Activated CD4-positive, alpha-beta T cell treated with anti-CD3 and anti-CD28 coated beads, Interleukin-2, amount 50 U/mL, for 48 hours (primary cell): ENCODE data around the gene TRNAU1AP.
"Not testable (repeated sequence)": the region's sequence is repeated elsewhere in the genome, so short reads cannot be mapped to it uniquely, and the experiment has no call there.

ENCODE experiments used
- DNase-seq, 2 experiments: peaks; one replicate each; pipeline ENCODE4 v3.0.0-alpha.2; 2020

TRNAU1AP gene

DNA sequence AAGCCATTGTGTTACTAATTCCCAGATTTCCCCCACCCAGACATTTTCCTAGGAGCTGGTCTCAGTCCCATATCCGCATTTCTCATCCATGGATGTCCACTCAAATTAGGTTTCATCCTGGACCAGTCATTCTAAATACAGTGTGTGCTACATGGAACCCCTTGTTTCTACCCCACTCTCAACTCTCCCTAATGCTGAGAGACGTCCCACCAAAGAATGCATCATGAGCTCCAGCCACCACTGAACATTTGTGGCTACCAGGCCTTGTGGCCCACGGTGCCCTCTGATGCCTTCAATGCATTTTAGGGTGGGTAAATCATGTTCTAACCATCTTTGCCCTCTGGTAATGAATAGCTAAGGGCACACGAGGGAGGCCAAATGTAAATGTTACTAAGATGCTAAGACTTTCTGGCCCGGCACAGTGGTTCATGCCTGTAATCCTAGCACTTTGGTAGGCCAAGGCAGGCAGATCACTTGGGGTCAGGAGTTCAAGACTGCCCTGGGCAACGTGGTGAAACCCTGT lies 25.9 kb downstream of the TRNAU1AP start:
- peak in 1 of 2 experiments; percentile 15 for DNase-seq

- DNase-seq = no peak
Observed at GRCh38 chr1:28579401-28579800, 26.5 kb downstream of the TRNAU1AP start.

- DNase-seq = peak; percentile 35 to 59
Observed at GRCh38 chr1:28580722-28581530, 28.0 kb downstream of the TRNAU1AP start.

DNA sequence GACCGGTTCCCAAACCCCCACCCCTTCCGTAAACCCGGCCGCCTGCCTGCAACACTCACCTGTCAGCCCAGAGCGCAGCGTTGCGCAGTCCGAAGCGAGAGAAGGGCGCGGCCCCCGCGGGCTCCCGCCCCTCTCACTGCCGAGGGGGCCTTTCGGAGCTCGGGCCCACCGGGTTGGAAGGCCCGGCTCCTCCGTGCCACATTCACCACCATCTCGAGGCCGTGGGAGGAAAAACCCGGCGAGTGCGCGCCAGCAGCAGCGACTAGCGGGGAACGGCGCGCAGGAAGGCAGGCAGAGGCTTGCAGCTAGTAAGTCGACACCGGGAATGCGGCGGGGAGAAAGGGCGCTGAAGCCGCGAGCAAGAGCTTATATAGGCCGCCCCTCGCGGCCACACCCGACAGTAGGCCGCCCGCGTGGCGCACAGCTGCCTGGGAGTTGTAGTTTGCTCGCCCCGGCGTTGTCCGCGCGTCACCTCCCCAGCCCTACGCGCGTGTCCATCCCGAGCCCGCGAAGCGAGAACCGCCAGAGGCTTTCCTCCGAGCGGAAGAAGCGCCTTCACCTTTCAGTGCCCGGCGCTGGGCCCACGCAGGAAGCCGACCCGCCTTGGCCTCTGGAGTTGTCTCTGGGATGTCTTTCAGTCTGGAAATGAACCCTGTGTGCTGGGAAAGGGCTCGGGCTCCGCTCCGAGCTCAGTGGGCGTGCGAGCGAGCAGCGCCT lies 28.8 kb downstream of the TRNAU1AP start:
- DNase-seq = peak; percentile 94 to 95

DNA sequence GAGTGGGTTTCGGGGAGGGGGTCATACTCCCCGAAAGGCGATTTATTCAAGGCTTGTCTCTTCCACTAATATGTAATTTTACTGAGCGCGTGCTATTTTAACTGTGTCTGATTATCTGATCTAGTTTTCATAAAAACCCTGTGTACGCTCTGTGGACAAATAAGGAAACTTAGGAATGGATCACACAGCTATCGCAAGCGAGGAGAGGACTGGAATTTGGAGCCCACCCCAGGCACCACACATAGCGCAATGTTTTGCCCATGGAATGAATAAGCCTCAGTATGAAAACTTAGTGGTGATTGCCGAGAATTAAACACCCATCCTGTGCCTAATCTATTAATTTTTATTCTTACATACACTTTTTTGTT lies 29.3 kb downstream of the TRNAU1AP start:
- no peak for DNase-seq

GRCh38 chr1:28586585-28587391 lies 33.9 kb downstream of the TRNAU1AP start:
- DNase-seq = not testable (repeated sequence)

DNA sequence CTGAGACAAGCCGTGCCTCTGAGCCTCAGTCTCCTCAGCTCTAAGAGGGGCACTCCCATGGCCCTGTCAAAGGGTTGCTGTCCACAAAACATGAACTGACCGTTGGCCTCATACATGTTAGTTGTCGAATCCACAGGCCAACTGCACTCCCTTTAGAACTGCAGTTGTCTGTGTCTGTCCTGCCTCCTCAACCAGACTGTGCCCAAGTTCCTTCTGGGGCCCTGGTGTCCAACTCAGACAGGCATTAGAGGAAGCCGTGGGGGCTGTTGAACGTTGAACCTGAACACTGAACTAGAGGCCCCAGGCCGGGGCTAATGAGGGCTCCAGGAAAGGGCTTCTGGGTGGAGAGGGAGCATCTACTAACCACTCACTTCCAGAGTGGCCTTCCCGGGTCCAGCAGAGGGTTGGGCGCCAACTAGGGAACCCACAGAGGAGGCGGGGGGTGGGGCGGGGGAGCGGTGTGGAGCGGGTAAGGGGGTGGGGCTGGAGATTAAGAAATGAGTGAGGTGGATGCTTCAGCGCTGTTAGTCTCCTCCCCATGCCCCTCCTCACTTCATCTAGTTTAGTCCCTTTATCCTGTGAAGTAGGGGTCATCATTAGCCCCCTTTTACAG lies 38.9 kb downstream of the TRNAU1AP start, which contains the start of gene RAB42:
TSS of gene RAB42 (plus strand) at position 558 of the 613 bp plus-strand sequence. CDS start 247 bp downstream, outside the sequence.
- peak; percentile 16 to 19 for DNase-seq

DNA sequence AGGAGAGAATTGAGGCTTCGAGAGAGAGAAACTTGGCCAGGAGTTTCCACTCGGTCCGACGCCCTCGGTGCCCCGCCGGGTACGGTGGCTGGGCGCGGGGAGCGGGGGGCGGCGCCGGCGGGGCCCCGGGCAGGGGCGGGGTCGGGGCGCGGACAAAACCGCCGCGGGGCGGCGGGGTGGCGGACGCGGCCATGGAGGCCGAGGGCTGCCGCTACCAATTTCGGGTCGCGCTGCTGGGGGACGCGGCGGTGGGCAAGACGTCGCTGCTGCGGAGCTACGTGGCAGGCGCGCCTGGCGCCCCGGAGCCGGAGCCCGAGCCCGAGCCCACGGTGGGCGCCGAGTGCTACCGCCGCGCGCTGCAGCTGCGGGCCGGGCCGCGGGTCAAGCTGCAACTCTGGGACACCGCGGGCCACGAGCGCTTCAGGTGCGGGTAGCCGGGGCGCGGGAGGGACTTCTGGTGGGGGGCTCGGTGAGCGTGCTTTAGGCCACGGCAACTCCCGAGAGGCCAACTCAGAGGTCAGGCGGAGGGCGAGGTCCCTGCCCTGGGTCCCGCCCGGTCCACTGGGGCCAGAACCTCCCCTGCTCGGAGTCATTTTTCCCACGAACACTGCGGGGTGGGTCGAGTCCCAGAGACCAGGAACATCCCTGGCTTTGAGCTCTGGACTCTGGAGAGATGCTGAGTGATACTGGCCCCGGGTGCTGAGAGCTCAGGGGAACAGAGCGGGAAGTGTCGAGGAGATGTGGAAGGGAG lies 39.6 kb downstream of the TRNAU1AP start:
- DNase-seq = peak in 1 of 2 experiments; percentile 7

DNA sequence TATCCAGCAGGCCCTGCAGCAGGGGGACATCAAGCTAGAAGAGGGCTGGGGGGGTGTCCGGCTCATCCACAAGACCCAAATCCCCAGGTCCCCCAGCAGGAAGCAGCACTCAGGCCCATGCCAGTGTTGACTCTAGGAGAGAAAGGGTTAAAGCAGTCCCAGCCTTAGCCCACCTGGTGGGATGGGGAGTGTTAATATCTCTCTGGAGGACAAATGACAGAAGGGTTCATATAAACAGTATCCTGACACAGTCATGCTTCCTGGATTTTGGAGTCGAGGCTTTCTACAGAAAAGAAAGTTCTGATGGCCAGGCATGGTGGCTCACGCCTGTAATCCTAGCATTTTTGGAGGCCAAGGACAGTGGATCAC lies 41.1 kb downstream of the TRNAU1AP start:
- DNase-seq = not testable (repeated sequence)

DNA sequence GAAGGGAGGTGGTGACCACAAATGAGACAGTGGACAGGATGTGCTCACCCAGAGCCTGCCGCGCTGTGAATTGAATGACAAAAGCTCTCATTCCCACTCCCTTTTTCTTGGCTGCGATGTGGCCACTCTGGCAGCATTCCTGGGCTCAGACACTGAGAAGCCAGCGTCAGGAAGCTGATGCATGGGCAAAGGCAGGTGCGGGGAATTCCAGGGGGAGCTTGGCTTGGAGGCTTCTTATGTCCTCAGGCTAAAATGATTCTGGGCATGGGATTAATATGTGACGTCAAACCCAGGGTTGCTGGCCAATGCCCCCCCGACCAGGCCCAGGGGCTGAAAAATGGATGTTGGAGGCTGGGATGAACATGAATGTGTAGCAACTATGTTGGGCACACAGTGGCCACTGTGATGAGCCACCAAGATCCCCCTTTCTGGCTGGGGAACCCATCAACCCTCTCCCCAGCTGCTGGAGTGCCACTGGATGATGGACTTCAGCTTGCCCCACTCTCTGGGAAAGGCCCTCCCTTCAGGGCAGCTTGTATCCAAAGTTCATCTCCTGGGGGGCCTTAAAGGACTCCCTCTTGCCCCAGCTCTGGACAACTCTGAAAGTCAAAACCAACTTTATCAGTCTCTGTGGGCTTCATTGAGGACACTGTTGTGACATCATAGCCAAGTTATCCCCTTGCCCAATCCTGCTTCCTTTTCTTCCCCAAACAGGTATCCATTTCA lies 42.0 kb downstream of the TRNAU1AP start:
- not testable (repeated sequence) for DNase-seq

- no peak for DNase-seq
Observed at GRCh38 chr1:28595412-28596191, 42.7 kb downstream of the TRNAU1AP start.

DNA sequence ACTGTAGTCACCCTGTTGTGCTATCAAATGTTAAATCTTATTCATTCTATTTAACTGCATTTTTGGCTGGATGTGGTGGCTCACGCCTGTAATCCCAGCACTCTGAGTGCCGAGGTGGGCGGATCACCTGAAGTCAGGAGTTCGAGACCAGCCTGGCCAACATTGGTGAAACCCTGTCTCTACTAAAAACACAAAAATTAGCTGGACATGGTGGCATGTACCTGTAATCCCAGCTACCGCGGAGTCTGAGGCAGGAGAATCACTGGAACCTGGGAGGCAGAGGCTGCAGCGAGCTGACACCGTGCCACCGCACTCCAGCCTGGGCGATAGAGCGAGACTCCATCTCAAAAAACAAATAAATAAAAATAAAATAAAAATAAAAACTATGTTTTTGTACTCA lies 43.4 kb downstream of the TRNAU1AP start:
- DNase-seq = not testable (repeated sequence)

GRCh38 chr1:28601696-28602095 lies 48.8 kb downstream of the TRNAU1AP start:
- DNase-seq = peak; percentile 11 to 36

GRCh38 chr1:28602536-28603439 lies 49.9 kb downstream of the TRNAU1AP start:
- DNase-seq = peak; percentile 15 to 52

DNA sequence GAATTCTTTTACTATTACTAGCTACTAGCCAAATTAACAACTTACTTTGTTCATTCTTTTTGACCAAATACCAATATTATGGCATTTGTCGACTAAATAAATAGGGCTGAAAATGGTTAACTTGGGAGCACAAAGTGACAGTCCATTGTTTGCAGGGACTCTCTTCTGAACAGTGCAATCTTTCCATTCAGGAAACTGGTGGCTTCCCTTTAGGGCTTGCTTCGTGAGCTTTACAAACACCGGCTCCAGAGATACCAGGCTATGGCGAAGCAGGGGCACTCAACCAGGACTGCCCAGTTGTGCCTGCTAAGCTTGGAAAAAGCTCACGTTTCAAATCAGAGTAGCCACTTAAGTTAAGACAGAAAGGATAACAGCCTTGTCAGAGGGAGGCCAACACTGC lies 51.5 kb downstream of the TRNAU1AP start:
- no peak for DNase-seq

GRCh38 chr1:28604962-28605361 lies 52.1 kb downstream of the TRNAU1AP start:
- DNase-seq = no peak

GRCh38 chr1:28606771-28607170 lies 53.9 kb downstream of the TRNAU1AP start:
- no peak for DNase-seq

- no peak for DNase-seq
Observed at GRCh38 chr1:28613175-28613574, 60.3 kb downstream of the TRNAU1AP start.
